ENCODE data around the gene PFKFB2.

PFKFB2 gene

GRCh38 chr1:207084701-207085180 is 31.7 kb downstream of the PFKFB2 start:
- peak; percentile 55 for DNase-seq (ENCODE audit: low read depth)
- no peak overlapping the region for H3K4me3 ChIP-seq (ENCODE audit: control insufficient read depth, low read depth, low read length)
- TF ChIP-seq, protein P1, sequence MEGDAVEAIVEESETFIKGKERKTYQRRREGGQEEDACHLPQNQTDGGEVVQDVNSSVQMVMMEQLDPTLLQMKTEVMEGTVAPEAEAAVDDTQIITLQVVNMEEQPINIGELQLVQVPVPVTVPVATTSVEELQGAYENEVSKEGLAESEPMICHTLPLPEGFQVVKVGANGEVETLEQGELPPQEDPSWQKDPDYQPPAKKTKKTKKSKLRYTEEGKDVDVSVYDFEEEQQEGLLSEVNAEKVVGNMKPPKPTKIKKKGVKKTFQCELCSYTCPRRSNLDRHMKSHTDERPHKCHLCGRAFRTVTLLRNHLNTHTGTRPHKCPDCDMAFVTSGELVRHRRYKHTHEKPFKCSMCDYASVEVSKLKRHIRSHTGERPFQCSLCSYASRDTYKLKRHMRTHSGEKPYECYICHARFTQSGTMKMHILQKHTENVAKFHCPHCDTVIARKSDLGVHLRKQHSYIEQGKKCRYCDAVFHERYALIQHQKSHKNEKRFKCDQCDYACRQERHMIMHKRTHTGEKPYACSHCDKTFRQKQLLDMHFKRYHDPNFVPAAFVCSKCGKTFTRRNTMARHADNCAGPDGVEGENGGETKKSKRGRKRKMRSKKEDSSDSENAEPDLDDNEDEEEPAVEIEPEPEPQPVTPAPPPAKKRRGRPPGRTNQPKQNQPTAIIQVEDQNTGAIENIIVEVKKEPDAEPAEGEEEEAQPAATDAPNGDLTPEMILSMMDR (conservative IDR thresholded peaks at IDR 0.05; ENCODE audit: control insufficient read depth, insufficient read depth, low read depth, low read length), result peak; percentile 52

GRCh38 chr1:207085887-207086286 is 32.8 kb downstream of the PFKFB2 start:
- H3K4me3 ChIP-seq (ENCODE audit: control insufficient read depth, low read depth, low read length), result no peak overlapping the region
- no peak for DNase-seq (ENCODE audit: low read depth)
- TF ChIP-seq, protein P1 (conservative IDR thresholded peaks at IDR 0.05; ENCODE audit: control insufficient read depth, insufficient read depth, low read depth, low read length), result no peak

DNA sequence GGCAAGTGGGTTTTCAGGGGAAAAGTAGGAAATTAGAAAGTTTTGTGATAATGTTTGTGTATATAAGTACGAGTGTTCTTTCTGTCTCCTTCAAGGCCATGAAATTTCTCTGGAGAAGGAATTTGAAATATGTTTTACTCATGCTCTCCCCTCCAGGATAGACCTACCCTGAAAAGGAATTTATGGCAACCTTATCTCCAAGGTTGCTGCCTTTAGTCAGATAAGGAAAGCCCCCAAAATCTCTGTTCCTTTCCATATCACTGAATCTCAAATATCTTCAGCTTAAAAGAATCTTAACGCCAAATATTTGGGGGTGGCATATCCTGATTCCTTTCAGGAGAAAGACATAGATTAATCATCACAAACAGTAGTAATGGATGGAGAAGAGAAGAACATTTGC is 35.1 kb downstream of the PFKFB2 start:
- H3K4me3 ChIP-seq (ENCODE audit: control insufficient read depth, low read depth, low read length), result no peak overlapping the region
- TF ChIP-seq, protein P1 (conservative IDR thresholded peaks at IDR 0.05; ENCODE audit: control insufficient read depth, insufficient read depth, low read depth, low read length), result no peak
- DNase-seq (ENCODE audit: low read depth), result no peak

- DNase-seq (ENCODE audit: low read depth), result no peak
- TF ChIP-seq, protein P1 (conservative IDR thresholded peaks at IDR 0.05; ENCODE audit: control insufficient read depth, insufficient read depth, low read depth, low read length), result no peak
- H3K4me3 ChIP-seq (ENCODE audit: control insufficient read depth, low read depth, low read length), result no peak within 1 kb of the TSS
Observed at GRCh38 chr1:207088701-207089626, 35.9 kb downstream of the PFKFB2 start, which contains the start of gene C4BPB. Gene C4BPB (plus strand): TSS chr1:207088860. CDS start chr1:207089532, 672 bp downstream.

DNA sequence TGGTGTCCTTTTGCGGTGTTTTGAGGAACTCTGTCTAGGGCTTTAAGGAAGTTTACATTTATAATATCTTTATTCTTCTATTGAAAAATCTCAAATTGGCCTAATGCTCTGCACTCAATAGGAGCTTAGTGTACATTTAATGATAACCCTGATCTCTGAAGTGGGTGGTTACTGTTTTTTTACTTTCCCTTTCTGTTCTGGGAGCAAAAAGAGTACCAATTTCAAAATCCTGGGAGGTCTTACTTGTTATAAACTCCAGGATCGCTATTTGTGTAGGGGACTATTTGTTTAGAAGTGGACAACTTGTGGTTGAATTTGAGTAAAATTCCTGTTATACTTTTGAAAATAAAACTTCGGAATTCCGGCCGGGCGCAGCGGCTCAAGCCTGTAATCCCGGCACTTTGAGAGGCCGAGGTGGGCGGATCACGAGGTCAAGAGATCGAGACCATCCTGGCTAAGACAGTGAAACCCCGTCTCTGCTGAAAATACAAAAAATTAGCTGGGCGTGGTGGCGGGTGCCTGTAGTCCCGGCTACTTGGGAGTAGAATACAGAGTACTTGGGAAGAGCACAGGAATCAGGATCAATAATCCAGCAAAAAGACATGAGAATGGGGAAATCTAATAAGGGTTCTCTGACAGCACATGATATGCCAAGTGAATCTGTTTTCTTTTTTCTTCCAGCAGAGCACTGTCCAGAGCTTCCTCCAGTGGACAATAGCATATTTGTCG is 36.7 kb downstream of the PFKFB2 start:
- TF ChIP-seq, protein P1 (conservative IDR thresholded peaks at IDR 0.05; ENCODE audit: control insufficient read depth, insufficient read depth, low read depth, low read length), result no peak
- no peak for DNase-seq (ENCODE audit: low read depth)
- H3K4me3 ChIP-seq (ENCODE audit: control insufficient read depth, low read depth, low read length), result no peak overlapping the region

- TF ChIP-seq, protein P1 (conservative IDR thresholded peaks at IDR 0.05; ENCODE audit: control insufficient read depth, insufficient read depth, low read depth, low read length), result no peak
- DNase-seq (ENCODE audit: low read depth), result no peak
- no peak overlapping the region for H3K4me3 ChIP-seq (ENCODE audit: control insufficient read depth, low read depth, low read length)
Observed at GRCh38 chr1:207091200-207091908, 38.3 kb downstream of the PFKFB2 start.

All from fibroblast of mammary gland (primary cell).